ENCODE measurements around the gene ABI3BP. TPM values are rescaled to one million over a fixed set of nuclear protein-coding genes. Genes with fewer than 3 reads are reported as not detected.

Gene ABI3BP
- total RNA-seq, 1 experiment from 2014 or later, result 5.2 TPM

- Mint-ChIP-seq H3K4me1 (ENCODE audit: low read depth, unreplicated experiment) (peaks cover 12% of the 10 kb centered on the region), H3K27ac (ENCODE audit: unreplicated experiment) (no peak overlapping the region), H3K36me3 (ENCODE audit: insufficient read depth, unreplicated experiment) (no peaks in the 10 kb centered on the region), H3K27me3 (ENCODE audit: unreplicated experiment) (no peaks in the 10 kb centered on the region), H3K9me3 (ENCODE audit: low read depth, unreplicated experiment) (no peaks in the 10 kb centered on the region), H3K4me3 (ENCODE audit: low read depth, unreplicated experiment) (no peak overlapping the region)
- BruUV-seq (replicated peaks), result no TSS peak
- no peak for TF ChIP-seq CTCF (IDR thresholded peaks at IDR 0.05; ENCODE audit: unreplicated experiment)
- intact Hi-C loops (cut with micrococcal nuclease; ENCODE audit: unreplicated experiment), result no loop called here
- CTCF ChIA-PET, result no interaction called here
- no peak for DNase-seq
Measured at GRCh38 chr3:100871306-100871705, 121.9 kb downstream of the ABI3BP start.

- BruUV-seq (replicated peaks), result no TSS peak
- H3K27ac Mint-ChIP-seq (ENCODE audit: unreplicated experiment), result no peak overlapping the region
- CTCF ChIA-PET, result no interaction called here
- peaks cover 3% of the 10 kb centered on the region for H3K4me1 Mint-ChIP-seq (ENCODE audit: low read depth, unreplicated experiment)
- DNase-seq, result no peak
- no peaks in the 10 kb centered on the region for H3K36me3 Mint-ChIP-seq (ENCODE audit: insufficient read depth, unreplicated experiment)
- intact Hi-C loops (cut with micrococcal nuclease; ENCODE audit: unreplicated experiment), result no loop called here
- TF ChIP-seq CTCF (IDR thresholded peaks at IDR 0.05; ENCODE audit: unreplicated experiment), result no peak
- H3K4me3 Mint-ChIP-seq (ENCODE audit: low read depth, unreplicated experiment), result no peak overlapping the region
- no peaks in the 10 kb centered on the region for H3K9me3 Mint-ChIP-seq (ENCODE audit: low read depth, unreplicated experiment)
- no peaks in the 10 kb centered on the region for H3K27me3 Mint-ChIP-seq (ENCODE audit: unreplicated experiment)
Measured at GRCh38 chr3:100869787-100870186, 123.4 kb downstream of the ABI3BP start.

GRCh38 chr3:100868894-100869293, 124.3 kb downstream of the ABI3BP start:
- Mint-ChIP-seq H3K36me3 (ENCODE audit: insufficient read depth, unreplicated experiment) (no peaks in the 10 kb centered on the region), H3K27ac (ENCODE audit: unreplicated experiment) (no peak overlapping the region), H3K4me3 (ENCODE audit: low read depth, unreplicated experiment) (no peak overlapping the region), H3K9me3 (ENCODE audit: low read depth, unreplicated experiment) (no peaks in the 10 kb centered on the region), H3K27me3 (ENCODE audit: unreplicated experiment) (no peaks in the 10 kb centered on the region), H3K4me1 (ENCODE audit: low read depth, unreplicated experiment) (no peaks in the 10 kb centered on the region)
- CTCF ChIA-PET, result no interaction called here
- no peak for TF ChIP-seq CTCF (IDR thresholded peaks at IDR 0.05; ENCODE audit: unreplicated experiment)
- DNase-seq, result no peak
- no TSS peak for BruUV-seq (replicated peaks)
- intact Hi-C loops (cut with micrococcal nuclease; ENCODE audit: unreplicated experiment), result no loop called here

GRCh38 chr3:100868096-100868495, 125.1 kb downstream of the ABI3BP start:
- no peaks in the 10 kb centered on the region for H3K36me3 Mint-ChIP-seq (ENCODE audit: insufficient read depth, unreplicated experiment)

More at GRCh38 chr3:100868096-100868495, 125.1 kb downstream of the ABI3BP start:
- Mint-ChIP-seq H3K27me3 (ENCODE audit: unreplicated experiment) (no peaks in the 10 kb centered on the region), H3K27ac (ENCODE audit: unreplicated experiment) (no peak overlapping the region), H3K4me3 (ENCODE audit: low read depth, unreplicated experiment) (no peak overlapping the region), H3K9me3 (ENCODE audit: low read depth, unreplicated experiment) (no peaks in the 10 kb centered on the region), H3K4me1 (ENCODE audit: low read depth, unreplicated experiment) (no peaks in the 10 kb centered on the region)
- no peak for DNase-seq
- TF ChIP-seq CTCF (IDR thresholded peaks at IDR 0.05; ENCODE audit: unreplicated experiment), result no peak
- BruUV-seq (replicated peaks), result no TSS peak
- intact Hi-C loops (cut with micrococcal nuclease; ENCODE audit: unreplicated experiment), result no loop called here
- CTCF ChIA-PET, result no interaction called here

Data from Calu3 (cell line).